ACC112 (cell line): ENCODE measurements around the gene WWOX.

ENCODE experiments used
- H2AFZ ChIP-seq: fragments of 200-600 bp; sonication (generic); one replicate; pipeline ENCODE4 v1.6.0; 2017; ENCODE audit warnings: antibody characterized with exemption, low read length; ENCODE audit not compliant: unreplicated experiment
- H3K27ac ChIP-seq: fragments of 200-600 bp; sonication (generic); 2 replicates; pipeline ENCODE4 v1.5.1; 2014; ENCODE audit warnings: low read depth, mild to moderate bottlenecking, antibody characterized with exemption, low read length, moderate library complexity
- H3K27me3 ChIP-seq: fragments of 200-600 bp; sonication (generic); 2 replicates; pipeline ENCODE4 v1.6.1; 2014; ENCODE audit warnings: mild to moderate bottlenecking, antibody characterized with exemption, low read length, moderate library complexity, mixed read lengths; ENCODE audit not compliant: insufficient read depth
- H3K36me3 ChIP-seq: fragments of 200-600 bp; sonication (generic); 2 replicates; pipeline ENCODE4 v1.6.1; 2016; ENCODE audit warnings: mild to moderate bottlenecking, antibody characterized with exemption, low read length, moderate library complexity, mixed read lengths; ENCODE audit not compliant: insufficient read depth
- H3K4me1 ChIP-seq: fragments of 200-600 bp; sonication (generic); one replicate; pipeline ENCODE4 v1.6.1; 2016; ENCODE audit warnings: low read length, mixed read lengths; ENCODE audit not compliant: insufficient read depth, unreplicated experiment, control insufficient read depth
- H3K4me3 ChIP-seq: fragments of 200-600 bp; sonication (generic); 2 replicates; pipeline ENCODE4 v1.5.1; 2014; ENCODE audit warnings: mild to moderate bottlenecking, low read depth, low read length
- H3K79me2 ChIP-seq: fragments of 200-600 bp; sonication (generic); one replicate; pipeline ENCODE4 v1.6.0; 2016; ENCODE audit warnings: low read length; ENCODE audit not compliant: control insufficient read depth, unreplicated experiment, insufficient read depth

WWOX gene

DNA sequence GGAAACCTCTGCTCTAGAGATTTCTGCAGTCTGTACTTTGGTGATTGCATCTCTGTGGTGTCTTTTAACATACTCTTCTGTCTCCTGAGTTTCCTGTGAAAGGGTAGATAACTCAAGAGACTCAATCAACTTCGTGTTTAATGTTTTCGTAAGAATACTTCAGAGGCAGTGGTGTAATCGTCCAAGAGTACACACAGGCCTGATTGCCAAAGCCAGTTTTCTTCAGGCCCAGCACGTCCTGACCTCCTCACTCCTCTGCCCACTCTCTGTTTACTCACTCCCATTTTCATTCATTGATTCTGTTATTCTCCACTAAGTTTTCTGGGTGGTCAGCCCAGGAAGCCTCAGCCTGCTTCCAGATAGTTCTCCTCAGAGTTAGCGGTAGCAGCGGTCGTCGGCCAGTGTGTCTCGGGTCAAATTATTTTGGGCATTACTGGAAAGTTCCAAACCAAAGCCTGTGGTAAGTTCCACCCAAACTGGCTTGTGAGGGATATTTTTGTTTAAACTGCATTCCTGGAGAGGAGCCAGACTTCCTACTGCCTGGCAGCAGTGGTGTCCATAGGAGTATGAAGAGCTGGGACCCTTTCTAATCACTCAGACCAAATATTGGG, 293.2 kb downstream of the WWOX start:
- Histone ChIP-seq H3K79me2 (no peaks in the 10 kb centered on the region), H2AFZ (no peak overlapping the region), H3K4me1 (no peaks in the 10 kb centered on the region), H3K27ac (no peak overlapping the region), H3K4me3 (no peak overlapping the region), H3K27me3 (no peaks in the 10 kb centered on the region), H3K36me3 (no peaks in the 10 kb centered on the region)

- H3K4me3 ChIP-seq: no peak overlapping the region
- H2AFZ ChIP-seq: no peak overlapping the region
- no peak overlapping the region for H3K27ac ChIP-seq
- H3K4me1 ChIP-seq: no peaks in the 10 kb centered on the region
- H3K79me2 ChIP-seq: no peaks in the 10 kb centered on the region
- H3K36me3 ChIP-seq: no peaks in the 10 kb centered on the region
- H3K27me3 ChIP-seq: no peaks in the 10 kb centered on the region
These were observed 295.6 kb downstream of the WWOX start for GRCh38 chr16:78395035-78395434.

- Histone ChIP-seq H3K27me3 (no peaks in the 10 kb centered on the region), H3K36me3 (no peaks in the 10 kb centered on the region), H3K79me2 (no peaks in the 10 kb centered on the region), H3K27ac (no peak overlapping the region), H2AFZ (no peak overlapping the region), H3K4me3 (no peak overlapping the region), H3K4me1 (no peaks in the 10 kb centered on the region)
These were observed 296.6 kb downstream of the WWOX start for GRCh38 chr16:78396046-78396445.

DNA sequence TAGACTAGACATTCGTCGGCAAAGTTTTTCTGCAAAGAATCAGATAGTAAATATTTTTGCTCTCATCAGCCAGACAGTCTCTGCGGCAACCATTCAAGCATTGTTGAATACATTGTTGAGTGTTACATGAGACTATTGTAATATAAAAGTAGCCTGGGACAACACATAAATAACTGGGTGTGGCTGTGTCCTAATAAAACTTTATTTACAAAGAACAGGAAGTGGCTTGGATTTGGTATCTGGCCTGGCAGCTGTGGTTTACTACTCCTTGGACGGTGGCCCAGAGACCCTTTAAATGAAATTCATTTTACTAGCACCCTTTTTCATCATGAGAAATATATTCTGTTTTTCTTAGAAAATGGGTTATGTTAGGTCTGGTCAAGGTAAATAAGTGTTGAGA, 297.2 kb downstream of the WWOX start:
- Histone ChIP-seq H2AFZ (no peak overlapping the region), H3K4me1 (no peaks in the 10 kb centered on the region), H3K27me3 (no peaks in the 10 kb centered on the region), H3K27ac (no peak overlapping the region), H3K79me2 (no peaks in the 10 kb centered on the region), H3K4me3 (no peak overlapping the region), H3K36me3 (no peaks in the 10 kb centered on the region)

GRCh38 chr16:78399384-78399783, 299.9 kb downstream of the WWOX start:
- Histone ChIP-seq H3K27ac (no peak overlapping the region), H3K36me3 (no peaks in the 10 kb centered on the region), H3K4me3 (no peak overlapping the region), H3K4me1 (no peaks in the 10 kb centered on the region), H3K79me2 (no peaks in the 10 kb centered on the region), H2AFZ (no peak overlapping the region), H3K27me3 (no peaks in the 10 kb centered on the region)

- Histone ChIP-seq H3K27ac (no peak overlapping the region), H2AFZ (no peak overlapping the region), H3K36me3 (no peaks in the 10 kb centered on the region), H3K4me3 (no peak overlapping the region), H3K4me1 (no peaks in the 10 kb centered on the region), H3K79me2 (no peaks in the 10 kb centered on the region), H3K27me3 (no peaks in the 10 kb centered on the region)
These were observed 303.4 kb downstream of the WWOX start for GRCh38 chr16:78402833-78403232.

DNA sequence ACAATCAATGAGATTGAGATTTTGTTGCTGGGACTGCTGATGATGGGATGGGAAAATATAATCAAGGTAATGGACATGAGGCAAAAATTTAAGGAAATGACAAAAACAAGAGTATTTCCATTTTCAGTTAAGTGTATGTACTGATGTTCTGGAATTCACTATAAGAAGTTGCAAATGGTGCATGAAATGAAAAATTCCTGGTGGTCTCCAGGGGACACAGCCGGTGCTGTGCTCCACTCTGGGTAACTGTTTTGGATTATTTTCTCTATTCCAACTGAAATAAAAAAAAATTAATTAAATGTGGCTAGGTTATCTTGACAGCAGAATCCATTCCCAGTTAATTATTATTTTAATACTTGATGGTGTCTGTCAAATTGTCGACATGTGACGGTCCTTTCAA, 305.6 kb downstream of the WWOX start:
- no peak overlapping the region for H3K4me3 ChIP-seq
- no peaks in the 10 kb centered on the region for H3K27me3 ChIP-seq
- no peak overlapping the region for H3K27ac ChIP-seq
- no peaks in the 10 kb centered on the region for H3K36me3 ChIP-seq
- H3K79me2 ChIP-seq: no peaks in the 10 kb centered on the region
- no peaks in the 10 kb centered on the region for H3K4me1 ChIP-seq
- no peak overlapping the region for H2AFZ ChIP-seq

- no peaks in the 10 kb centered on the region for H3K36me3 ChIP-seq
- no peaks in the 10 kb centered on the region for H3K27me3 ChIP-seq
- no peak overlapping the region for H2AFZ ChIP-seq
- no peak overlapping the region for H3K27ac ChIP-seq
- no peaks in the 10 kb centered on the region for H3K4me1 ChIP-seq
- no peaks in the 10 kb centered on the region for H3K79me2 ChIP-seq
- no peak overlapping the region for H3K4me3 ChIP-seq
These were observed 306.4 kb downstream of the WWOX start for GRCh38 chr16:78405833-78406232.

- Histone ChIP-seq H3K79me2 (no peaks in the 10 kb centered on the region), H3K36me3 (no peaks in the 10 kb centered on the region), H3K27me3 (no peaks in the 10 kb centered on the region), H3K4me3 (no peak overlapping the region), H2AFZ (no peak overlapping the region), H3K4me1 (no peaks in the 10 kb centered on the region), H3K27ac (no peak overlapping the region)
These were observed 307.7 kb downstream of the WWOX start for GRCh38 chr16:78407191-78407590.

- Histone ChIP-seq H3K36me3 (no peaks in the 10 kb centered on the region), H3K27ac (no peak overlapping the region), H3K27me3 (no peaks in the 10 kb centered on the region), H3K79me2 (no peaks in the 10 kb centered on the region), H3K4me3 (no peak overlapping the region), H3K4me1 (no peaks in the 10 kb centered on the region), H2AFZ (no peak overlapping the region)
These were observed 314.2 kb downstream of the WWOX start for GRCh38 chr16:78413651-78414050.

- Histone ChIP-seq H2AFZ (no peak overlapping the region), H3K27ac (no peak overlapping the region), H3K36me3 (no peaks in the 10 kb centered on the region), H3K27me3 (no peaks in the 10 kb centered on the region), H3K4me3 (no peak overlapping the region), H3K79me2 (no peaks in the 10 kb centered on the region), H3K4me1 (no peaks in the 10 kb centered on the region)
These were observed 315.6 kb downstream of the WWOX start for GRCh38 chr16:78415013-78415412.
